ENCODE measurements around the gene RBMS3. TPM values are rescaled to one million over a fixed set of nuclear protein-coding genes. Genes with fewer than 3 reads are reported as not detected.

RBMS3 gene
- total and polyA plus RNA-seq, 2 experiments from 2014 or later, result 3.2 to 7.4 TPM

GRCh38 chr3:29513236-29513635 is 232.4 kb downstream of the RBMS3 start:
- H3K9me2 ChIP-seq (ENCODE audit: insufficient read depth), result no peaks in the 10 kb centered on the region
- H3K4me3 ChIP-seq, result no peak overlapping the region
- no peaks in the 10 kb centered on the region for H3K36me3 ChIP-seq (ENCODE audit: insufficient read depth)
- no peak overlapping the region for H3K4me2 ChIP-seq
- Mint-ChIP-seq H3K4me3 (no peak overlapping the region), H3K4me1 (peaks cover 27% of the 10 kb centered on the region), H3K9me3 (no peaks in the 10 kb centered on the region), H3K27ac (peak overlapping the region; percentile 45; the same call in 1 of the 2 replicates), H3K36me3 (ENCODE audit: low read depth) (peaks cover 6% of the 10 kb centered on the region; the same call in 1 of the 3 replicates), H3K27me3 (ENCODE audit: insufficient read depth, low read depth, poor library complexity) (no peaks in the 10 kb centered on the region)
- no peak overlapping the region for H3K27ac ChIP-seq (ENCODE audit: low read depth)
- H4K20me1 ChIP-seq (replicated peaks; ENCODE audit: insufficient read depth), result no peaks in the 10 kb centered on the region
- no peak for DNase-seq (ENCODE audit: low spot score)
- ATAC-seq, result no peak
- no peaks in the 10 kb centered on the region for H3K27me3 ChIP-seq (ENCODE audit: insufficient read depth)
- no peaks in the 10 kb centered on the region for H3F3A ChIP-seq (replicated peaks; ENCODE audit: low read depth)
- H3K79me2 ChIP-seq (replicated peaks; ENCODE audit: insufficient read depth), result no peaks in the 10 kb centered on the region
- TF ChIP-seq REST (IDR thresholded peaks at IDR 0.05; ENCODE audit: unreplicated experiment), result no peak
- TF ChIP-seq EZH2phosphoT487 (IDR thresholded peaks at IDR 0.05; ENCODE audit: unreplicated experiment), result no peak
- no peak for TF ChIP-seq CREB1 (CRISPR knock-in tag; IDR thresholded peaks at IDR 0.05; ENCODE audit: low read depth)
- TF ChIP-seq ETS1 (IDR thresholded peaks at IDR 0.05), result no peak
- TF ChIP-seq STAT1 (IDR thresholded peaks at IDR 0.05; ENCODE audit: unreplicated experiment), result no peak
- TF ChIP-seq ZNF331 (CRISPR knock-in tag; IDR thresholded peaks at IDR 0.05; ENCODE audit: low read depth), result no peak
- TF ChIP-seq JUNB (IDR thresholded peaks at IDR 0.05; ENCODE audit: unreplicated experiment), result no peak
- no peak for TF ChIP-seq POLR2AphosphoS5 (IDR thresholded peaks at IDR 0.05; ENCODE audit: low read depth)
- no peak for TF ChIP-seq ZNF462 (CRISPR knock-in tag; IDR thresholded peaks at IDR 0.05)
- peaks cover 21% of the 10 kb centered on the region for H3K4me1 ChIP-seq (ENCODE audit: insufficient read depth)
- H2AFZ ChIP-seq, result peak overlapping the region; percentile 58; the same call in 1 of the 2 replicates
